ENCODE results near the gene FGF14.
"Not testable (repeated sequence)": the region's sequence is repeated elsewhere in the genome, so short reads cannot be mapped to it uniquely, and the experiment has no call there.

FGF14 gene

GRCh38 chr13:102139626-102140025 lies 262.2 kb downstream of the FGF14 start:
- no peak overlapping the region for H3K4me3 ChIP-seq (ENCODE audit: low read depth, low read length)
- TF ChIP-seq CTCF (IDR thresholded peaks at IDR 0.05; ENCODE audit: borderline replicate concordance, insufficient read depth, low read depth, low read length) = no peak

- no peak overlapping the region for H3K4me3 ChIP-seq (ENCODE audit: low read depth, low read length)
- TF ChIP-seq CTCF (IDR thresholded peaks at IDR 0.05; ENCODE audit: borderline replicate concordance, insufficient read depth, low read depth, low read length) = no peak
These were observed 263.1 kb downstream of the FGF14 start for GRCh38 chr13:102138635-102139190.

GRCh38 chr13:102137904-102138303 lies 263.9 kb downstream of the FGF14 start:
- H3K4me3 ChIP-seq (ENCODE audit: low read depth, low read length) = not testable (repeated sequence)

- no peak overlapping the region for H3K4me3 ChIP-seq (ENCODE audit: low read depth, low read length)
- TF ChIP-seq CTCF (IDR thresholded peaks at IDR 0.05; ENCODE audit: borderline replicate concordance, insufficient read depth, low read depth, low read length) = no peak
These were observed 265.0 kb downstream of the FGF14 start for GRCh38 chr13:102136735-102137296.

GRCh38 chr13:102132777-102133295 lies 269.0 kb downstream of the FGF14 start:
- H3K4me3 ChIP-seq (ENCODE audit: low read depth, low read length) = no peak overlapping the region
- TF ChIP-seq CTCF (IDR thresholded peaks at IDR 0.05; ENCODE audit: borderline replicate concordance, insufficient read depth, low read depth, low read length) = no peak

- H3K4me3 ChIP-seq (ENCODE audit: low read depth, low read length) = no peak overlapping the region
- TF ChIP-seq CTCF (IDR thresholded peaks at IDR 0.05; ENCODE audit: borderline replicate concordance, insufficient read depth, low read depth, low read length) = no peak
These were observed 270.6 kb downstream of the FGF14 start for GRCh38 chr13:102131246-102131645.

- no peak for TF ChIP-seq CTCF (IDR thresholded peaks at IDR 0.05; ENCODE audit: borderline replicate concordance, insufficient read depth, low read depth, low read length)
- H3K4me3 ChIP-seq (ENCODE audit: low read depth, low read length) = no peak overlapping the region
These were observed 273.5 kb downstream of the FGF14 start for GRCh38 chr13:102128216-102128810.

All from GM12875 (cell line).